Measurements from ENCODE around the gene OPN4.

The OPN4 gene

DNA sequence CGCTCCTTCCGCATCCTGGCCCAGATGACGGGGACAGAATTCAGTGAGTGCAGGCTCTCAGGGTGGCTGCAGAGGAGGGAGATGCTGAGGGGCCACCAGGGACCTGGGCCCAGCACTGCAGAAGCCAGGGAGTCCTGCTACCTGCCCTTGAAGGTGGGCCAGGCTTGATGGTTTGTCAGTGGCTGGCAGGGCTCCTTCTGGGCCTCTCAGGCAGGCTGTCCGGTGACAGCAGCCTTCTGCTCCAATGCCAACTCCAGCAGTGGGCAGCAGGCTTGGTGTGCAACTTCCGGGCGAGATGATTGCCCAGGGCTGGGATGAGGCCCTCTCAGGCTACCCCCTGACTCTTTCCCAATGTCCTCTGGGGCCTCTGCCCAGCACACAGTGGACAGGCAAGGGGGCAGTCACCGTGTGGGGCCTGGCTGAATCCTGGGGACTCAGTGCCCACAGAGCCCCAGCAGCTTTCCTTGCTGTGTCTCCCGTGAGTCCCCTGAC is 37.7 kb downstream of the OPN4 start:
- Histone ChIP-seq H3K27ac (ENCODE audit: low read depth, low read length) (no peak overlapping the region), H3K9ac (ENCODE audit: low read length) (no peak overlapping the region), H3K36me3 (ENCODE audit: control insufficient read depth, insufficient read depth, low read length) (no peaks in the 10 kb centered on the region), H3K9me3 (ENCODE audit: control insufficient read depth, insufficient read depth, low read depth, low read length) (no peaks in the 10 kb centered on the region), H3K4me1 (ENCODE audit: control insufficient read depth, insufficient read depth, low read length) (peaks cover 24% of the 10 kb centered on the region), H3K4me3 (ENCODE audit: low read depth, low read length) (no peak overlapping the region), H3K27me3 (ENCODE audit: control insufficient read depth, insufficient read depth, low read length) (peaks cover 7% of the 10 kb centered on the region)

DNA sequence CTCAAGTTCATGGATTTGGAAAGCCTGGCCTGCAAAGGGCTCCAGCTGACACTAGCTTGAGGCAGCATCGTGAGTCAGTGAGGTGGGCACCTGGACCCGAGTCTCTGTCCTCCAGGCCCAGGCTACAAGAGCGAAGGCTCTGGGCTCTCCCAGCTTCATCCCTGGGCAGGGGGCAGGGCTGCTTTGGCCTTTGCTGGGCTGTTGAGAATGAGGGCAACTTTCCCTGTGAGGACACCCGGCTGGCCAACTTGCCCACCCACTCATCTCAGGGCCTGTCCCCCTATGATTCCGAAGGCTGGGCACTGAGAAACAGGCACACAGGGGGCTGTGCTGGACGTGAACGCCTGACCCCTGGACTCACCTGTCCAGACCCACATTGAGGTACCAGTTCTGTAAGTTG is 38.3 kb downstream of the OPN4 start:
- H3K27me3 ChIP-seq (ENCODE audit: control insufficient read depth, insufficient read depth, low read length) = peaks cover 7% of the 10 kb centered on the region
- no peaks in the 10 kb centered on the region for H3K36me3 ChIP-seq (ENCODE audit: control insufficient read depth, insufficient read depth, low read length)
- no peak overlapping the region for H3K4me3 ChIP-seq (ENCODE audit: low read depth, low read length)
- H3K9ac ChIP-seq (ENCODE audit: low read length) = no peak overlapping the region
- no peak overlapping the region for H3K27ac ChIP-seq (ENCODE audit: low read depth, low read length)
- peaks cover 22% of the 10 kb centered on the region for H3K4me1 ChIP-seq (ENCODE audit: control insufficient read depth, insufficient read depth, low read length)
- no peaks in the 10 kb centered on the region for H3K9me3 ChIP-seq (ENCODE audit: control insufficient read depth, insufficient read depth, low read depth, low read length)

DNA sequence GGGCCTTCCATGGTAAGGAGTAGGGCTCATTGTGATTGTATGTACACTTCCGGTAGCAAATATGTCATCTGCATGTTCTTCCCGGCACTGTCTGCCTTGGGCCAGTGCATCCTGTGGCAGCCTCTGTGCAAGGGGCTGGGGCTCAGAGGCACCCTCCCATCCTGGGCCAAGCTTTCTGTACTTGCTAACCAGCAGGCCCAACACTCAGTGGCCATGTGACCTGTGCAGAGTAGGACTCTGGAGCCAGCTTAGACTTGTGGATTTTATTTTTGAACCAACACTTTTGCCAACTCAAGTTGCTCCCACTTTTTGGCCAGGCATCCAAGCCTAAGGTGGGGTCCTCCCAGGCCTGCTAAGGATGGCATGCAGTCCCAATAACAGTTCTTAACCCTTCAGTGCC is 38.9 kb downstream of the OPN4 start:
- no peak overlapping the region for H3K9ac ChIP-seq (ENCODE audit: low read length)
- H3K4me3 ChIP-seq (ENCODE audit: low read depth, low read length) = no peak overlapping the region
- H3K27me3 ChIP-seq (ENCODE audit: control insufficient read depth, insufficient read depth, low read length) = peaks cover 7% of the 10 kb centered on the region
- no peaks in the 10 kb centered on the region for H3K9me3 ChIP-seq (ENCODE audit: control insufficient read depth, insufficient read depth, low read depth, low read length)
- H3K27ac ChIP-seq (ENCODE audit: low read depth, low read length) = no peak overlapping the region
- no peaks in the 10 kb centered on the region for H3K36me3 ChIP-seq (ENCODE audit: control insufficient read depth, insufficient read depth, low read length)
- H3K4me1 ChIP-seq (ENCODE audit: control insufficient read depth, insufficient read depth, low read length) = peaks cover 17% of the 10 kb centered on the region

DNA sequence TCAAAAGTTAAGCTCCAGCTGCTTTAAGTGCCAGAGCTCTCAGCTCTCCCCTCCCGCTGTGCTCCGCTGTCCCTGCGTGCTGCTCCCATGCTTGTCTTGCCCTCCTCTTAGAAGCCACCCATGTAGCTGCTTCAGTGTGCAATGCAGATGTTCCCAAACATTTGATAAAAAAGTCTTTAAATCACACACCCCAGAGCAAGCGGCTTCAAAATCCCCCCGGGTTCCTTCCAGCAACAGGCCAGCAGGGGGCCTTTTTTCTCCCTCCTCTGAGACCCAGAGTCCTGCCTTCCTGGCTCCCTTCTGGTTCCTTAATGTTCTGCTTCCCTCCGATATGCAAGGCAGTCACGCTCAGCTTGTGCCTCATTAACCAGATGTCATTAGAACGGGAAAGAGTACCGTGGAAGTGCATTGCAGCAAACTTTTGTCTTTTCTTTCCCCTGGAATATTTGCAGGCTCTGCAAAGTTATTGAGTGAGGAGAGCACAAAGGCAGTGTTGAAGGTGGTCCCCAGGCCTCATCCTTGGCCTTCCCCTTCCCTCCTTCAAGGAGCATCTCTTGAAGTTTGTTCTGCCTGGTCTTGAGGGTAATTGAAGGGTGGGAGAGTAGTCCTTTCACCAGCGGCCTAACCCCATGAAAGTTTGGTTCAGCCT is 39.5 kb downstream of the OPN4 start:
- Histone ChIP-seq H3K4me3 (ENCODE audit: low read depth, low read length) (no peak overlapping the region), H3K9me3 (ENCODE audit: control insufficient read depth, insufficient read depth, low read depth, low read length) (no peaks in the 10 kb centered on the region), H3K4me1 (ENCODE audit: control insufficient read depth, insufficient read depth, low read length) (peaks cover 13% of the 10 kb centered on the region), H3K27ac (ENCODE audit: low read depth, low read length) (no peak overlapping the region), H3K9ac (ENCODE audit: low read length) (no peak overlapping the region), H3K27me3 (ENCODE audit: control insufficient read depth, insufficient read depth, low read length) (peaks cover 7% of the 10 kb centered on the region), H3K36me3 (ENCODE audit: control insufficient read depth, insufficient read depth, low read length) (no peaks in the 10 kb centered on the region)

DNA sequence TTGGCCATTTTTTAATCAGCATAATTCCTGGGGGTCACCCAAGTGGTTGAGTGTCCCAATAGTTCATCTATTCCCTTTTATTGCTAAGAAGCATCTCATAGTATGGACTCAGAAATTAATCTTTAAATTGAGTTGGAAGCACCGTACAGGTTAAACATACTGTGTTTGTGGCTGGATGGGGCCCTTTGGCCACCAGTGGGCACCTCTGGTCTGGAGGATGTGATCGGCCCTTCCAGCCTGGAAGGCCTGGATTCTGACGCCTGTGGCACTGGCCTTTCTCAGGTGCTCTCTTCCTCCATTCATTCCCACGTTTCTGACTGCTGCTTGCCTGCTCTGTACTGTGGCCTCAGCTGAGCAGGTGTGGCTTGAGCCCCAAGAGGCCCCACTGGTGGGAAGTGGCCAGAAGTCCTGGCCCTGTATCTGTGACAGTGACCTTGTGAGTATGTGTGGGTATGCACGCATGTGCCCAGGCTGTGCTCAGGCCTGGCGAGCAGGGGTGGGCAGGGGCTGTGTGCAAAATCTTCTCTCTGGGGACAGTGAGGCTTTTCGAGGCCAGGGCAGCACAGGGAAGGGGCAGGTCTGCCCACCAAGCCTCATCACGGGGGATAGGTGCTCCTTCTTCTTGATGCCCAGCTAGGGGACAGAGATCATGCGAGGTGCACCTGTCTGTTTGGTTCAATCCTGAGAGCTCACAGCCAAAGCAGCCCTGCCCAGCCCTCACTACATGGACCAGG is 44.0 kb downstream of the OPN4 start:
- Histone ChIP-seq H3K9me3 (ENCODE audit: control insufficient read depth, insufficient read depth, low read depth, low read length) (no peaks in the 10 kb centered on the region), H3K9ac (ENCODE audit: low read length) (no peak overlapping the region), H3K27ac (ENCODE audit: low read depth, low read length) (no peak overlapping the region), H3K4me1 (ENCODE audit: control insufficient read depth, insufficient read depth, low read length) (peaks cover 9% of the 10 kb centered on the region), H3K27me3 (ENCODE audit: control insufficient read depth, insufficient read depth, low read length) (peaks cover 7% of the 10 kb centered on the region), H3K36me3 (ENCODE audit: control insufficient read depth, insufficient read depth, low read length) (no peaks in the 10 kb centered on the region), H3K4me3 (ENCODE audit: low read depth, low read length) (no peak overlapping the region)

DNA sequence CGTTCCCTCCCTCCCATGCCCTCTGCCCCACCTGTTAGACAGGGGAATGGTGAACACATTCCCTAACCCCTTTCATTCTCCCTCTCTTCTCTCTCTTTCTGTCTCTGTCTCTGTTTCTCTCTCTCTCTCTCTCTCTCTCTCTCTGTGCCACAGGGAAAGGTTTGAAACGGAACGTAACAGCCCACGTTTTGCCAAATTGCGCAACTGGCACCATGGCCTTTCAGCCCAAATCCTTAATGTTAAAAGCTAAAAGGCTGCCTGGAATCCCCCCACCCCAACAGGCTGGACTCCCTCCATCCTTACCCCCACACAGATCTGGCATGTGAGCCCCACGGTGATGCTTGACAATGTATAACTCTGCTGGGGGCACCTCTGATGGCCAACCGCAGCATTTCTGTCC is 44.8 kb downstream of the OPN4 start:
- H3K9me3 ChIP-seq (ENCODE audit: control insufficient read depth, insufficient read depth, low read depth, low read length) = no peaks in the 10 kb centered on the region
- H3K9ac ChIP-seq (ENCODE audit: low read length) = no peak overlapping the region
- no peak overlapping the region for H3K27ac ChIP-seq (ENCODE audit: low read depth, low read length)
- no peaks in the 10 kb centered on the region for H3K36me3 ChIP-seq (ENCODE audit: control insufficient read depth, insufficient read depth, low read length)
- peaks cover 2% of the 10 kb centered on the region for H3K4me1 ChIP-seq (ENCODE audit: control insufficient read depth, insufficient read depth, low read length)
- H3K4me3 ChIP-seq (ENCODE audit: low read depth, low read length) = no peak overlapping the region
- peaks cover 7% of the 10 kb centered on the region for H3K27me3 ChIP-seq (ENCODE audit: control insufficient read depth, insufficient read depth, low read length)

DNA sequence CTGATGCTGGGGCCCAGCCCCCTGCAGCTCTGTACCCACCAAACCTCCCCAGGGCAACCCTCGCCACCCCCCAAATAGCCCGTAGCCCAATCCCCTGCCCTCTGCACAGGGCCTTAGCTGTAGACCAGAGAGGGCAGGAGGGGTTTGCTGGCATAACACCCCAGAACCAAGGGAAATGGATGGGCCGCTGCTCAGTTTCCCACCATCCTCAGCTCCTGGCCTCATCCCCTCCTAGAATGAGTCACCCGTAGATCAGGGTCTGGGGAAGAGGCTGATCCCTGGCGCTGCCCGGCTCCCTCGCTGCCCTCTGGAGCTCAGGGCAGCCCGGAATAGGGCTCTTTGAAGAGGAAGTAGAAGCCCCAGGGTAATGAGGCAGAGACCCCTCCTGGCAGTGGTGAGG is 45.2 kb downstream of the OPN4 start:
- Histone ChIP-seq H3K9me3 (ENCODE audit: control insufficient read depth, insufficient read depth, low read depth, low read length) (no peaks in the 10 kb centered on the region), H3K27me3 (ENCODE audit: control insufficient read depth, insufficient read depth, low read length) (peaks cover 7% of the 10 kb centered on the region), H3K9ac (ENCODE audit: low read length) (no peak overlapping the region), H3K4me1 (ENCODE audit: control insufficient read depth, insufficient read depth, low read length) (no peaks in the 10 kb centered on the region; the same call in 1 of the 2 replicates), H3K27ac (ENCODE audit: low read depth, low read length) (no peak overlapping the region), H3K4me3 (ENCODE audit: low read depth, low read length) (no peak overlapping the region), H3K36me3 (ENCODE audit: control insufficient read depth, insufficient read depth, low read length) (no peaks in the 10 kb centered on the region)

DNA sequence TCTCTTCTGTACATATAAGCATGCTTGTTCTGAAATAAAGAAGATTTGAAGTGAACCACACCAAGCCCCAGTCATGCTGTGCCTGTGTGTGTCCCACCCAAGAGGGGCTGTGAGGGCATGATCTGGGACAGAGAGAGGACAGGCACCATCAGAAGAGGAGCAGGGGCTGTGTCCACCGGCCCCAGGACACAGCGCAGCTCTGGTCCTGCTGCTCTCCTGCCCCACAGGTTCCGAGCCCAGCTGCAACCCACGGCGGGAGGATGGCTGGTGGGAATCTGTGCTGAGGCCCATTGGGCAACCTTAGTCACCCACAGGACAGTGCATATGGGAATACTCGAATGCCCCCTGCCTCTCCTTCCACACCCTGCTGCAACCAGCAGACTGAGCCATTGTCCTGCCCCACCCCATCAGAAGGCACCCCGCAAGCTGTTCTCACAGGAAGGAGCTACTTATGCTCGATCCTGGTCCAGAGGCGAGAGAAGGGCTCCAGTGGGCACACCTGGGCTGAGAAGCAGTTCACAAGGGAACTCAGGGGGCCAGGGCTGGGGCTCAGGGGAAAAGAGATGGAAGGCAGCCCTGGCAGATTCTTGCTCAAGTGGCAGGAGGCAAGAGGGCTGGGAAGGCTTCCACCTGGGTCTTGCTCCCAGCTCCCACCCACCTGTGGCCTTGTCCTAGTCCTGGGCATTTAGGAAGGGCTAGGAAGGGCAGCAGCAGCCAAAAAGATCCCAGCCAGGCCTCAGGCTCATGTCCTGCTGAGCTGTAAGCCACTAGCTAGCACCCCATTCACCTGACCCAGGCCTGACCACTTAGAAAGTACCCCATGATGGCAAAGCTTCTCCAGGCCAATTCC is 45.9 kb downstream of the OPN4 start:
- Histone ChIP-seq H3K4me1 (ENCODE audit: control insufficient read depth, insufficient read depth, low read length) (peaks cover 2% of the 10 kb centered on the region), H3K27ac (ENCODE audit: low read depth, low read length) (no peak overlapping the region), H3K27me3 (ENCODE audit: control insufficient read depth, insufficient read depth, low read length) (peaks cover under 1% of the 10 kb centered on the region; the same call in 1 of the 2 replicates), H3K9ac (ENCODE audit: low read length) (no peak overlapping the region), H3K4me3 (ENCODE audit: low read depth, low read length) (no peak overlapping the region), H3K36me3 (ENCODE audit: control insufficient read depth, insufficient read depth, low read length) (no peaks in the 10 kb centered on the region), H3K9me3 (ENCODE audit: control insufficient read depth, insufficient read depth, low read depth, low read length) (no peaks in the 10 kb centered on the region)

DNA sequence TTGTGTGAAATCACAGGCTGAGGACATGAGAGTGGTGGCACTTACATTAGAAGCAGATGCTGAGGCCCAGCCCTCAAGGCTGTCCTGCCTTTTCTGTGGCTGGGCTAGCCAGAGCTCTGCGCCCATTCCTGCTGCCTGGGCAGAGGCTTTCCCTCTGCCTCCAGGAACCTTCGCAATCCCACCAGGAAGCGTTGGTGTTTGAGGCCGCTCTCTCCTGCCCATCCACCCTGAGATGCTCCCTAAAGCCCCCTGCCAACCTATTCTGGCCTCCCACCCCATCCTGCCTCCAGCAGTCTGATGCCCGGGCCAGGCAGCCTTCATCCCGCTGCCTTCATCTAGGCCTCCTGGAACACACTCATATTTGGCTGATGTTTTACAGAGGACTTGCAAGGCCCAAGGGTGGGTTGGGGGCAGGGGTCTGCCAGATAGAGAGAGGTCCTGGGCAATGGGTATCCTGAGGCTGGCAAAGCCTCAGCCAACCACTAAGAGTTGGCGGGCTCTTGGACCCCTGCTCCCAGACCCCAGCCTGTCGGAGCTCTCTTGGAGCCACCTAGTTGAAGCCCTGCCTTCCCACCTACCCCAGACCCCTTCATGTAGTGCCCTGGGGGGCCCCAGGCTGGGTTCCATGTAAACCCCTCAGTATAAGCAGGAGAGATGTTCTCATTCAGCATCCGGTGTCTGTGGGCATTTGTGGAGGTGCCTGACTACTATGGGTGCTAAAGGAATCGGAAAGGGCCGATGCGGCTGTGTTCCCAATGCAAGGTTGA is 46.7 kb downstream of the OPN4 start:
- H3K36me3 ChIP-seq (ENCODE audit: control insufficient read depth, insufficient read depth, low read length) = no peaks in the 10 kb centered on the region
- H3K4me3 ChIP-seq (ENCODE audit: low read depth, low read length) = no peak overlapping the region

DNA sequence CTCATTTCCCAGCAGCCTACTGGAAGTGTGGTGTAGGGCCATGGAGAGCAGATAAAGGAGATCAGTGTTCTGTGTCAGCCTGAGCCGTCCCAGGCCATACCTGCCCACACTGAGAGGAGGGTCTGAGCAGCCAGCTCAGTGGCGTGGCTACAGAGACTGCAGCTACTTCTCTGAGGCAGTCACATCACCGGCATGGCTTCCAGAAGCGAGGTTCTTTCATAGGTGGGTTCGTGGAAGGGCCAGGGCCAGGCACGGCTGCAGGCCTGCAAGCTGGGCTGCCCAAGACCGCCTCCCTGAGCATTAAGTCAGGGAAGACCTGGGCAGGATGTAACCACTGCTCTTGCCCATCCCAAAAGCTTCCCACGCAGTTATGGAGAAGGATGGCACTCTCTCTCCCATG is 48.8 kb downstream of the OPN4 start:
- Histone ChIP-seq H3K4me1 (ENCODE audit: control insufficient read depth, insufficient read depth, low read length) (peaks cover 17% of the 10 kb centered on the region), H3K36me3 (ENCODE audit: control insufficient read depth, insufficient read depth, low read length) (no peaks in the 10 kb centered on the region), H3K9ac (ENCODE audit: low read length) (no peak overlapping the region), H3K27ac (ENCODE audit: low read depth, low read length) (no peak overlapping the region), H3K4me3 (ENCODE audit: low read depth, low read length) (no peak overlapping the region), H3K27me3 (ENCODE audit: control insufficient read depth, insufficient read depth, low read length) (no peaks in the 10 kb centered on the region), H3K9me3 (ENCODE audit: control insufficient read depth, insufficient read depth, low read depth, low read length) (no peaks in the 10 kb centered on the region)

More for the DNA sequence above, 46.7 kb downstream of the OPN4 start:
- Histone ChIP-seq H3K27ac (ENCODE audit: low read depth, low read length) (no peak overlapping the region), H3K9ac (ENCODE audit: low read length) (no peak overlapping the region), H3K27me3 (ENCODE audit: control insufficient read depth, insufficient read depth, low read length) (no peaks in the 10 kb centered on the region), H3K4me1 (ENCODE audit: control insufficient read depth, insufficient read depth, low read length) (peaks cover 5% of the 10 kb centered on the region), H3K9me3 (ENCODE audit: control insufficient read depth, insufficient read depth, low read depth, low read length) (no peaks in the 10 kb centered on the region)

All from HUES6 (cell line).